Activated CD8-positive, alpha-beta memory T cell treated with anti-CD3 and anti-CD28 coated beads, Interleukin-2, amount 50 U/mL, for 4 hours (primary cell): ENCODE data around the gene HMX2.

Experiments
- DNase-seq: peaks from one replicate; pipeline ENCODE4 v3.0.0-alpha.2; 2020

The HMX2 gene

GRCh38 chr10:123139521-123140163 is 8.3 kb upstream of the HMX2 start:
- DNase-seq = no peak

- DNase-seq = no peak
These were observed 7.6 kb upstream of the HMX2 start for GRCh38 chr10:123140164-123140982.

DNA sequence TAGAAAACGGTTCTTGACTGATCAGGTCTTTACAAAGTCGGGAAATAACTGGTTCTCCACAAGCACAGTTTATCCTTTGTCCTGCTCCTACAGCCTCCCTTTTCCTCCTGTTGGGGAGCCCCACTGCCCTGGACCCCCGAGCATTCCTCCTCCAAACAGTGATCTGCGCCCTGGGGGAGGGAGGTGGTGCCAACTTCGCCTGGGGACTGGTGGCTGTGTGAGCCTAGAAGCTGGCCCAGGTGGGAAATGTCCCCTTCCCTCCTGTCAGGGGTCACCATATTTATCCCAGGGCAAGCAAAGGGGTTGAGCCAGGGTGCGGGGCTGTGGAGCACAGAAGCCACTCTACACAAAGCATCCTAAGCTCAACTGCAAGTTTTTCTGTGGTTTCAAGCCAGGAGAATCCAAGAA is 6.9 kb upstream of the HMX2 start:
- no peak for DNase-seq

- no peak for DNase-seq
These were observed 5.9 kb upstream of the HMX2 start for GRCh38 chr10:123141791-123142700.

- DNase-seq = no peak
These were observed 5.2 kb upstream of the HMX2 start for GRCh38 chr10:123142701-123143161.

GRCh38 chr10:123143162-123143824 is 4.6 kb upstream of the HMX2 start:
- no peak for DNase-seq

DNA sequence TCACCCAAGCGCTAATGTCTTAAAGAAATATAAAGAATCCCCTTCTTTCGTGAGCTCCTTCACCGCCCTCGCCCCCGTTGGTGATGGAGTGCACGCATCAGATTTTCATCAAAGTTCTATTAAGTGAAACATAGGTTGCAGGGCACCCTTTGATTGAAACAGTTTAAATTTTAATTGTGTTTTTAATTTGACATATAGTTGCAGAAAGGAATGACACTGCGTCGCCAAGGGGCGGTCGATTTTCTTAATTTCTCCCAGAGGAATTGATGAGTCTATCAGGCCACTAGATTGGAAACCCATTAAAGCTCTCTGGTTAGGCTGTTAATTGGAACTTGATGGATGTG is 4.1 kb upstream of the HMX2 start:
- DNase-seq = no peak

DNA sequence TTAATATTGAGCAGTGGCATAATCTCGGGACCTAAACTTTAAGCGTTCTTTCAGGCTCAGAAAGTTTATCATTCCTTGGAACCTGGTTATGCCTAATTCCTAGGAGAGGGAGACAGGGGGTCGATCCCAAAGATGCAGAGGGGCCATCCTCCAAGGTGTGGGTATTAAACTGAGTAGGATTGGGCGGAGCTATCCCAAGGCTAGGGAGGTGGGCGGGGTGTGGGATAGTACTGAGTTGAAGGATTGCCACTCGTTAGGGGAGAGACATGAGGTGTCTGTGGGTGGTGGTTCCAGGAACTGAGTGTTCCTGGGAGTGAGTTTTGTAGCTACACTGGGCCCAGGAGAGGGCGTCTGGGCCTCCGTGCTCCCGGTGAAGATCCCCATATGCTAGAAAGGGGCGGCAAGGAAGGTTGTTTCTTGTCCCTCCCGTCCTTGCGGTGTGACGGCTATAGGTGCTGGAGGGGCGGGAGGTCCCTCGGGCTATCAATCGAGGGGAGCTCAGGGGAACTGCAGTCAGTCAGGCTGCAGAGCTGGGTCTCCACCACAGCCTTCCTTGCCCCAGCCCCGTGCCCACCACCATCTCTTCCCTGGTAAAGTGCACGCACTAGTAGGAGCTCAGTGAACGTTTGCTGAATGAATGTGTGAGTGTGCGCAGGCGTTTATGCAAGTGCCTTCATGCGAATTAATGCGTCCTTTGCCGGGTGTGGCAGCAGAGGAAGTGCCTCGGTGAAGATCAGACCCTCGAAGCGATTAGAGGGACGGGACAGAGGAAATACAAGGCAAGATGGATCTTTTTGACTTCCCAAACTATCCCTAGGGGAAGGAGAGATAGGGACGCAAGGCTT is 3.0 kb upstream of the HMX2 start:
- no peak for DNase-seq

- no peak for DNase-seq
These were observed 2.4 kb upstream of the HMX2 start for GRCh38 chr10:123145542-123146012.

- DNase-seq = no peak
These were observed 1.7 kb upstream of the HMX2 start for GRCh38 chr10:123146013-123146893.

GRCh38 chr10:123146894-123147634 is 872 bp upstream of the HMX2 start:
- no peak for DNase-seq

DNA sequence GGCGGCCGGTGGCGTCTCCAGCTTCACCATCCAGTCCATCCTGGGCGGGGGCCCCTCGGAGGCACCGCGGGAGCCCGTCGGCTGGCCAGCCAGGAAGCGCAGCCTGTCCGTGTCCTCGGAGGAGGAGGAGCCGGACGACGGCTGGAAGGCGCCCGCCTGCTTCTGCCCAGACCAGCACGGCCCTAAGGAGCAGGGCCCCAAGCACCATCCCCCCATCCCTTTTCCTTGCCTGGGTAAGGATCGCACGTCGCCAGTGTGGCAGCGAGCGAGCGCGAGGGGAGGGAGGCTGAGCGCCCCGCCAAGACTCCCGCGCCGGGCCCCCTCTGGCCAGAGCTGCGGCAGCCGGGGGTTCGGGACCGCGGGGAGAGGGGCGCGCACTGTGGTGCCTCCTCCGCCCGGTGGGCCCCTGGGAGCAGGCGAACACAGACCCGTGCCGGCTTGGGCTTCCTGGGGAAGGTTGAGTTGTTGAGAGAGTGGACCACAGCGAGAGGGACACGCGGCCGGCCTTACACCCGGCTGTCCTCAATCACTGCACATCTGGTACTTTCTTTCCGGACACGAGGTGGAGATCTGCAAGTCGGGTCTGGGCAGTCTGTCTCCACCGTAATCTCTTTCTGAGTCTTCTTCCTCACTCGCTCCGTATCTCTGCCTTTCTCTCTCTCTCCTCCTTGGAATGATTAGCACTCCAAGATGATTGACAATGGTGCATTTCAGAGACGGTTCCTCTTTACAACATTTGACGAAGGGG is 652 bp downstream of the HMX2 start:
- DNase-seq = no peak

GRCh38 chr10:123149162-123149567 is 1.2 kb downstream of the HMX2 start:
- no peak for DNase-seq

- DNase-seq = no peak
These were observed 1.8 kb downstream of the HMX2 start for GRCh38 chr10:123149568-123150270.

DNA sequence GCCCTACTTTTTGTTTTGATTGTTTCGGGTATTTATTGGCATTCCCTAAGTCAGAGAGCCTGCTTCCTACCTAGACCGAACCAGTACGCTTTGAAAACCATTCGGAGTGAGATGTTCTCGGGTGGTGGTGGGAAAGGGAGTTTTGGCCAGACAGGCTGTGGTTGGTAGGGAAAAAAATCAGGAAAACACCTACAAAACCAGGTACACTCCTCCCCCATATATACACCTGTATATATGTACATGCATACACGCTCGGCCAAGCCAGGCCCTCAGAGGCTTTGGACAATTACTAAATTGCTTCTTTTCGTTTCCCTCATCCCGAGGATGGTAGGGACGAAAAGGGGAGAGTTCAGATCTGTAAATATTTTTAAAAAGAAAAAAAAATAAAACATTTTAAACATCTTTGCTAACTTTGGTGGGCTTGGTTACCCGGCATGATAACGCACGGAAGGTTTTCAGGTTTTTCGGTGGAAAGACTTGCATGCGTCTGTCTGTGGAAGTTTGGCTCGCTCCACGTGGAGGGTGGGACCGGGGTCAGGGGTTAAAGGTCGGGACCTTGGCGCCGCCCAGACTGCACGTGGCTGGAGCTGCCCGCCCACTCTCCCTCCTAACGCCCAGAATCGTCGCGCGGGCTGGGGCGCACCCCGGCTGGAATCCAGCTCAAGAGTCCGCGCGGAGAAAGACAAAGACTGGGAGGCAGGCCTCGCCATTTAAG is 2.5 kb downstream of the HMX2 start:
- DNase-seq = no peak

GRCh38 chr10:123150986-123151736 is 3.2 kb downstream of the HMX2 start:
- no peak for DNase-seq

DNA sequence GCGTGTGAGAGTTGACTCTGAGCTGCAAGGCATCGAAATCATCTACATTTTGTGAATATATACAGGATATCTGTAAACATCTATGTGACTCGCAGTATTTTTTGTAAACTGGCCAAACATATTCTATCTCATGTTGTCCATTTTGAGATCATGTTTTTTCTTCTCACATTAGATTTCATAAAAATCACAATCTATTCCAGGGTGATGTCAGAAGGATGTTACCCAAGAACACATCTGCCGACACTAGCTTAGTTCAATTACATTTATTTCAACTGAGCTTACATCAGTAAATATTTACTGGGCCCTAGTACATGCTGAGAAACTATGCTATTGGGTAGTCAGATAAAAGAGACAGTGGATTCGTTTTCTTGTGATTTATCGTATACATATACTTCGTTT is 3.8 kb downstream of the HMX2 start:
- no peak for DNase-seq
